ENCODE results near the gene FNIP2. TPM values are rescaled to one million over a fixed set of nuclear protein-coding genes. Genes with fewer than 3 reads are reported as not detected.

FNIP2 gene
- total RNA-seq, 1 donor from 2014 or later = 33.7 TPM

DNA sequence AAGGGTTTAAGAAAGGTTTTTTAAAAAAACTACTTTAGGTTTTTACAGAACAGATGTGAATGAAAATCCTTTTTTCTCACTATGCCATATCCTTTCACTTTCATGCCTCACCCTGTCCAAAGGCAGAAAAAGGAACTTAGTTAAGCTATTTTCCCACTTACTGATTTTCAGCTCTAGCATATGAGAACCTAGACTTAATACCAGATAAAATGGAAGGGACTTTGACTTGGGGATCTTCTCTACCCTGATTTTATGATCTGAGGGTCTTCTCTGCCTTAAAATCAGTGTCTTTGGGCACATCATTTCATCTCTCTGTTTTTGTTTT, 42.4 kb downstream of the FNIP2 start:
- no peaks in the 10 kb centered on the region for H3K27me3 Mint-ChIP-seq (ENCODE audit: low read depth)
- H3K36me3 Mint-ChIP-seq (ENCODE audit: low read depth) = no peaks in the 10 kb centered on the region
- peak overlapping the region; percentile 93 for H3K27ac Mint-ChIP-seq (ENCODE audit: unreplicated experiment)
- TF ChIP-seq, protein P1, sequence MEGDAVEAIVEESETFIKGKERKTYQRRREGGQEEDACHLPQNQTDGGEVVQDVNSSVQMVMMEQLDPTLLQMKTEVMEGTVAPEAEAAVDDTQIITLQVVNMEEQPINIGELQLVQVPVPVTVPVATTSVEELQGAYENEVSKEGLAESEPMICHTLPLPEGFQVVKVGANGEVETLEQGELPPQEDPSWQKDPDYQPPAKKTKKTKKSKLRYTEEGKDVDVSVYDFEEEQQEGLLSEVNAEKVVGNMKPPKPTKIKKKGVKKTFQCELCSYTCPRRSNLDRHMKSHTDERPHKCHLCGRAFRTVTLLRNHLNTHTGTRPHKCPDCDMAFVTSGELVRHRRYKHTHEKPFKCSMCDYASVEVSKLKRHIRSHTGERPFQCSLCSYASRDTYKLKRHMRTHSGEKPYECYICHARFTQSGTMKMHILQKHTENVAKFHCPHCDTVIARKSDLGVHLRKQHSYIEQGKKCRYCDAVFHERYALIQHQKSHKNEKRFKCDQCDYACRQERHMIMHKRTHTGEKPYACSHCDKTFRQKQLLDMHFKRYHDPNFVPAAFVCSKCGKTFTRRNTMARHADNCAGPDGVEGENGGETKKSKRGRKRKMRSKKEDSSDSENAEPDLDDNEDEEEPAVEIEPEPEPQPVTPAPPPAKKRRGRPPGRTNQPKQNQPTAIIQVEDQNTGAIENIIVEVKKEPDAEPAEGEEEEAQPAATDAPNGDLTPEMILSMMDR (IDR thresholded peaks at IDR 0.05) = no peak
- H3K9me3 Mint-ChIP-seq (ENCODE audit: low read depth) = no peaks in the 10 kb centered on the region
- H3K4me1 Mint-ChIP-seq (ENCODE audit: low read depth) = peaks cover 67% of the 10 kb centered on the region
- no peak overlapping the region for H3K4me3 Mint-ChIP-seq (ENCODE audit: unreplicated experiment)
- no peak for DNase-seq (ENCODE audit: low spot score)

DNA sequence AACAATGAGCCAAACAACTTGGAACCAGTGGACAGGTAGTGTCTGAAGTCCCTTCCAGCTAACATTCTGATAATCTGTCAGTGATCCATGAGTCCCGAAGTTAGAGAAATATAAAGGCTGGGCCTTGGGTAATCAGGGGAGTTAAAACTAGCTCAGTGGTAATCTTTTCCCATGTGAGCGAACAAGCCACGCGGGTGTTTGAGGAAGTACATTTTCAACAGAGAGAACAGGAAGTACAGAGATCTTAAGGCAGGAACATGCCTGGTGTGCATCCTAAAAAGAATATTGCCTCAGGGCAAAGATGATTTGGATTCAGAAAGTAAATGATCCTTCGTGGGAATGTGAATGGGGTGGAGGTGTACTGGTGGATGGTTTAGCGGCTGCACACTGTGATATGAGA, 42.9 kb downstream of the FNIP2 start:
- H3K27ac Mint-ChIP-seq (ENCODE audit: unreplicated experiment) = peak overlapping the region; percentile 88
- TF ChIP-seq, protein P1 (IDR thresholded peaks at IDR 0.05) = no peak
- no peak overlapping the region for H3K4me3 Mint-ChIP-seq (ENCODE audit: unreplicated experiment)
- H3K9me3 Mint-ChIP-seq (ENCODE audit: low read depth) = no peaks in the 10 kb centered on the region
- H3K36me3 Mint-ChIP-seq (ENCODE audit: low read depth) = no peaks in the 10 kb centered on the region
- no peaks in the 10 kb centered on the region for H3K27me3 Mint-ChIP-seq (ENCODE audit: low read depth)
- DNase-seq (ENCODE audit: low spot score) = no peak
- H3K4me1 Mint-ChIP-seq (ENCODE audit: low read depth) = peaks cover 67% of the 10 kb centered on the region

DNA sequence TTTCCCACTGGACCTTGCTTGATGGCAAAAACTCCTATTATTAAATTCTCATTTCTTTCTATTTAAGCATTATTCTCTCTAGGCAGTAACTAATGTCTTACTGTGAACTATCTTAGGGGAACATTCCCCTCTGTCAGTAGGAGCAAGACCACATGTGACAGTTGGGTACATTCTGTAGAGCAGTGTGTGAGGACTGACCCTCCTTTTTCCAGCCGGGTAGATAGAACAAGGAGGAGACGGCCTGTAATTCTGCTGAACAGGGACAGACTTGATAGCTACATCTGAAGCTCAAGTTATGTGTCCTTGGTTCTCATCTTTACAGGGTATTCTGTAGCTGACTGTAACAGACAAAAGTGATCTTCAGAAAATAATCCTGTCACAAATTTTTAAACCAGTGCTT, 43.3 kb downstream of the FNIP2 start:
- Mint-ChIP-seq H3K27me3 (ENCODE audit: low read depth) (no peaks in the 10 kb centered on the region), H3K9me3 (ENCODE audit: low read depth) (no peaks in the 10 kb centered on the region), H3K27ac (ENCODE audit: unreplicated experiment) (peak overlapping the region; percentile 88), H3K4me1 (ENCODE audit: low read depth) (peaks cover 71% of the 10 kb centered on the region), H3K4me3 (ENCODE audit: unreplicated experiment) (no peak overlapping the region), H3K36me3 (ENCODE audit: low read depth) (no peaks in the 10 kb centered on the region)
- TF ChIP-seq, protein P1 (IDR thresholded peaks at IDR 0.05) = no peak
- DNase-seq (ENCODE audit: low spot score) = no peak

DNA sequence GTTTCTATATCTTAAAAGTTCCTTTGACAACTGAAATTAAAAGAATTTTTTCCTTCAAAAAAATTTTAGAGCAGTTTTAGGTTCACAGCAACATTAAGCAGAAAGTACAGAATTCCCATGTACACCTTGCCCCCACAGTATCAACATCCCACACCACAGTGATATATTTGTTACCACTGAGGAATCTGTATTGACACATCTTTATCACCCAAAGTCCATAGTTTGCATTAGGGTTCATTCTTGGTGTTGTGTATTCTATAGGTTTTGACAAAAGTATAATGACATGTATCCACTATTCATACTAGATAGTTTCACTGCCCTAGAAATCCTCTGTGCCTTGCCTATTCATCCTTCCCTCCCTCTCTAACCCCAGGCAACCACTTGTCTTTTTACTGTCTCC, 43.7 kb downstream of the FNIP2 start:
- no peaks in the 10 kb centered on the region for H3K36me3 Mint-ChIP-seq (ENCODE audit: low read depth)
- TF ChIP-seq, protein P1 (IDR thresholded peaks at IDR 0.05) = no peak
- H3K9me3 Mint-ChIP-seq (ENCODE audit: low read depth) = no peaks in the 10 kb centered on the region
- no peak overlapping the region for H3K4me3 Mint-ChIP-seq (ENCODE audit: unreplicated experiment)
- no peaks in the 10 kb centered on the region for H3K27me3 Mint-ChIP-seq (ENCODE audit: low read depth)
- DNase-seq (ENCODE audit: low spot score) = no peak
- peaks cover 72% of the 10 kb centered on the region for H3K4me1 Mint-ChIP-seq (ENCODE audit: low read depth)
- no peak overlapping the region for H3K27ac Mint-ChIP-seq (ENCODE audit: unreplicated experiment)

DNA sequence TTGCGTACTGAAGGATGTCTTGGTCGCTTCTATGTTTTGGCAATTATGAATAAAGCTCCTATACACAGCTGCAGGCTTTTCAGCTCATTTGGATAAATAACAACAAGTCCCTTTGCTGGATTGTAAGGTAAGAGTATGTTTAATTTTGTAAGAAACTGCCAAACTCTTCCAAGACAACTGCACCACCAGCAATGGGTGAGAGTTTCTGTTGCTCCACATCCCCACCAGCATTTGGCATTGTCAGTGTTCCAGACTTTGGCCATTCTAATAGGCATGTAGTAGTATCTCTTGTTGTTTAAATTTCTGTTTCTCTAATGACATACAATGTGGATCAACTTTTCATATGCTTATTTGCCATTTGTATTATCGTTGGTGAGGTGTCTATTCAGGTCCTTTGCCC, 44.3 kb downstream of the FNIP2 start:
- Mint-ChIP-seq H3K27me3 (ENCODE audit: low read depth) (no peaks in the 10 kb centered on the region), H3K4me1 (ENCODE audit: low read depth) (peaks cover 72% of the 10 kb centered on the region), H3K27ac (ENCODE audit: unreplicated experiment) (no peak overlapping the region), H3K9me3 (ENCODE audit: low read depth) (no peaks in the 10 kb centered on the region), H3K36me3 (ENCODE audit: low read depth) (no peaks in the 10 kb centered on the region), H3K4me3 (ENCODE audit: unreplicated experiment) (no peak overlapping the region)
- DNase-seq (ENCODE audit: low spot score) = no peak
- TF ChIP-seq, protein P1 (IDR thresholded peaks at IDR 0.05) = no peak
